Lung (tissue), 12 donors: ENCODE measurements around the gene TRIP11. TPM values are rescaled to one million over a fixed set of nuclear protein-coding genes. Genes with fewer than 3 reads are reported as not detected.

Experiments used
- ATAC-seq: fragments of 200-7000 bp; cut with Tn5 transposase; one replicate; pipeline ENCODE4 v1.9.1; 2020; ENCODE audit warnings: moderate number of reproducible peaks; ENCODE audit not compliant: insufficient read depth, low FRiP score
- DNase-seq, 3 donors: peaks; one replicate each; pipeline ENCODE4 v3.0.0-alpha.2; 2013 to 2017
- H3K27ac ChIP-seq, 2 donors: one replicate each; pipeline ENCODE4 v1.5.1; 2013; ENCODE audit warnings: mild to moderate bottlenecking in 2 of 2, moderate library complexity in 2 of 2, control low read depth in 1 of 2, inconsistent platforms in 1 of 2, low read depth in 1 of 2, low read length in 1 of 2
- H3K27me3 ChIP-seq, 3 donors: one replicate each; pipeline ENCODE4 v1.5.1; 2013; ENCODE audit warnings: low read length in 2 of 3; ENCODE audit not compliant: control insufficient read depth in 3 of 3, insufficient read depth in 3 of 3
- H3K36me3 ChIP-seq, 4 donors: one replicate each; pipeline ENCODE4 v1.5.1; 2013; ENCODE audit warnings: low read length in 4 of 4, mild to moderate bottlenecking in 1 of 4, moderate library complexity in 1 of 4; ENCODE audit not compliant: control insufficient read depth in 4 of 4, insufficient read depth in 4 of 4
- H3K4me1 ChIP-seq, 5 donors: one replicate each; pipeline ENCODE4 v1.5.1; 2013; ENCODE audit warnings: low read length in 5 of 5, mild to moderate bottlenecking in 2 of 5, moderate library complexity in 1 of 5; ENCODE audit not compliant: control insufficient read depth in 5 of 5, insufficient read depth in 5 of 5
- H3K4me3 ChIP-seq: one replicate; pipeline ENCODE4 v1.5.1; 2013; ENCODE audit warnings: mild to moderate bottlenecking, control low read depth, moderate library complexity
- H3K9ac ChIP-seq, 2 donors: one replicate each; pipeline ENCODE4 v1.5.1; 2013; ENCODE audit warnings: low read length in 2 of 2, control low read depth in 1 of 2; ENCODE audit not compliant: insufficient read depth in 1 of 2
- H3K9me3 ChIP-seq, 4 donors: one replicate each; pipeline ENCODE4 v1.5.1; 2013; ENCODE audit warnings: low read length in 3 of 4, mild to moderate bottlenecking in 1 of 4, moderate library complexity in 1 of 4; ENCODE audit not compliant: control insufficient read depth in 4 of 4, insufficient read depth in 3 of 4
- WGBS, 2 donors: extraction: QIAGEN DNeasy Blood & Tissue Kit; methylation state at CpG; one replicate each; pipeline ENCODE4 v1.1.7; 2013; 5-methylcytosine and 5-hydroxymethylcytosine counted together
- polyA plus RNA-seq, 2 donors: library from polyadenylated mRNA; stranded (reverse); fragments of 200-250 nt; gene quantifications; one replicate each; pipeline ENCODE4 v1.2.1, GENCODE V29; 2013
- total RNA-seq, 2 donors: library from RNA; depleted of rRNA in 1 of 2; stranded (reverse); fragments of >200 nt in 1 of 2; gene quantifications; one replicate each; pipeline ENCODE4 v1.2.1, GENCODE V29; 2014 to 2021
- TF ChIP-seq, protein P1 (sequence below): IDR thresholded peaks from 2 replicates; pipeline ENCODE4 v1.5.1; 2012; ENCODE audit warnings: mild to moderate bottlenecking; ENCODE audit errors: control extremely low read depth, extremely low read depth
- donor health status: control.
- donor health status: control.
- donor health status: Bipolar disorder and iron deficiency.
- donor health status: healthy.
- donor health status: DM: yes; HTN: yes; CAD: no.

Gene TRIP11
- total and polyA plus RNA-seq, 4 donors: 4.0 to 56.4 (median 27.3) TPM

DNA sequence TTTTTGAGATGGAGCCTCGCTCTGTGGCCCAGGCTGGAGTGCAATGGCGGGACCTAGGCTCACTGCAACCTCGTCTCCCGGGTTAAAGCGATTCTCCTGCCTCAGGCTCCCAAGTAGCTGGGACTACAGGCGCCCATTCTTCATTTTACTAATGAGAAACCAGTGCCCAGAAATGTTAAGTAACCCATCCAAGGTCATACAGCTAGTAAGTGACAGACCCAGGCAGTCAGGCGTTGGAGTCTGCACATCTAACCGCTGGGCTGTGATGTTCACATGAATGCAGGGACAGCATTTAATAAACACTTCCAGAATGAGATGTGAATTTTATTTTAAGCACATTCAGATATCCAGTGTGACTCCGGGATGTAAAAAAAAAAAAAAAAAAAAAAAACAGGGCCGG is 1.3 kb upstream of the TRIP11 start:
- no peak overlapping the region for H3K4me3 ChIP-seq
- DNase-seq: no peak
- H3K9me3 ChIP-seq: peaks cover 0 to 3% (median 1%) of the 10 kb centered on the region in 4 donors
- no peaks in the 10 kb centered on the region for H3K27me3 ChIP-seq
- TF ChIP-seq, protein P1, sequence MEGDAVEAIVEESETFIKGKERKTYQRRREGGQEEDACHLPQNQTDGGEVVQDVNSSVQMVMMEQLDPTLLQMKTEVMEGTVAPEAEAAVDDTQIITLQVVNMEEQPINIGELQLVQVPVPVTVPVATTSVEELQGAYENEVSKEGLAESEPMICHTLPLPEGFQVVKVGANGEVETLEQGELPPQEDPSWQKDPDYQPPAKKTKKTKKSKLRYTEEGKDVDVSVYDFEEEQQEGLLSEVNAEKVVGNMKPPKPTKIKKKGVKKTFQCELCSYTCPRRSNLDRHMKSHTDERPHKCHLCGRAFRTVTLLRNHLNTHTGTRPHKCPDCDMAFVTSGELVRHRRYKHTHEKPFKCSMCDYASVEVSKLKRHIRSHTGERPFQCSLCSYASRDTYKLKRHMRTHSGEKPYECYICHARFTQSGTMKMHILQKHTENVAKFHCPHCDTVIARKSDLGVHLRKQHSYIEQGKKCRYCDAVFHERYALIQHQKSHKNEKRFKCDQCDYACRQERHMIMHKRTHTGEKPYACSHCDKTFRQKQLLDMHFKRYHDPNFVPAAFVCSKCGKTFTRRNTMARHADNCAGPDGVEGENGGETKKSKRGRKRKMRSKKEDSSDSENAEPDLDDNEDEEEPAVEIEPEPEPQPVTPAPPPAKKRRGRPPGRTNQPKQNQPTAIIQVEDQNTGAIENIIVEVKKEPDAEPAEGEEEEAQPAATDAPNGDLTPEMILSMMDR: no peak
- H3K27ac ChIP-seq: peak overlapping the region in 1 of 2 donors; percentile 91
- peaks cover 0 to 9% (median 4%) of the 10 kb centered on the region in 4 donors for H3K36me3 ChIP-seq
- H3K9ac ChIP-seq: peak overlapping the region; percentile 84 to 99
- WGBS, 2 donors: 93 to 94% methylated on average over 10 of the region's 10 CpGs
- no peak for ATAC-seq
- peaks cover 4 to 21% (median 9%) of the 10 kb centered on the region in 5 donors for H3K4me1 ChIP-seq

- peaks cover 0 to 9% (median 3%) of the 10 kb centered on the region in 4 donors for H3K36me3 ChIP-seq
- WGBS, 2 donors: 1% methylated on average over 13 of the region's 13 CpGs
- DNase-seq (peak; percentile 14 to 44 (median 41)), ATAC-seq (peak; percentile 24)
- peak overlapping the region; percentile 76 for H3K4me3 ChIP-seq
- peak overlapping the region; percentile 84 to 99 for H3K9ac ChIP-seq
- TF ChIP-seq, protein P1: no peak
- no peaks in the 10 kb centered on the region for H3K9me3 ChIP-seq
- H3K27me3 ChIP-seq: no peaks in the 10 kb centered on the region
- peak overlapping the region; percentile 91 to 96 for H3K27ac ChIP-seq
- H3K4me1 ChIP-seq: peaks cover 4 to 21% (median 9%) of the 10 kb centered on the region in 5 donors
These were observed 682 bp upstream of the TRIP11 start for GRCh38 chr14:92040431-92041051.

DNA sequence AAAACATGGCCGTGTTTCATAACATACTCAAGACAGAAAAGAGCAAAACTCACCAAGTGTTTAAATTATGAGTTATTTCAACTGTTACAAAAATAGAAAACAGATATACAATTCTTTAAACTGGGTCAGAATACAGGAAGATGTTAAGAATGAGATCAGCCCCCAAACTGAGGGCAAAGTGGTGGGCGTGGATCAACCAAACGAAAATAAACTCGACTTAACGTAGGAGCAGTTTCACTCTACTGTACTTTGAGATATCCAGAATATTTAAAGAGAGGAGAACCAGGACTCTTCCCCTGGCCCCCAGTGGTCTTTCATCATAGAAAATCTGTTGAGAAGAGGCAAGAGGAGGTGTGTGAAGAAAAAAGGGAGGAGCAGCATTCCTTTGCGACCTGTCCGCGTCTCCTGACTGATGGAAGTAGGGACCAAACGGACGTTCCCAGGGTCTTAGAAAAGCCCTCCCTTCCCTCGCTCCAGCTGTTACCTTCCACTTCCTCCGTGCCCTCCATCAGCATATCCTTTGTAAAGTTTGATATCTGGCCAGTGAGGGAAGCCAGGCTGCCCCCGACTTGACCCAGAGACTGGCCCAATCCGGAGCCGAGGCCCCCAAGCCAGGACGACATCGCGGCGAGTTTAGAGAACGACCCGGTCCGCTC is 668 bp downstream of the TRIP11 start:
- Histone ChIP-seq H3K4me1 (peaks cover 4 to 21% (median 11%) of the 10 kb centered on the region in 5 donors), H3K36me3 (peaks cover 0 to 13% (median 3%) of the 10 kb centered on the region in 4 donors), H3K27me3 (no peaks in the 10 kb centered on the region), H3K9me3 (no peaks in the 10 kb centered on the region), H3K4me3 (peak overlapping the region; percentile 76), H3K9ac (peak overlapping the region; percentile 84 to 99), H3K27ac (peak overlapping the region; percentile 91 to 96)
- ATAC-seq (peak; percentile 22), DNase-seq (peak; percentile 74 to 89 (median 83))
- TF ChIP-seq, protein P1: no peak
- 0% methylated on average over 22 of the region's 22 CpGs for WGBS, 2 donors
